ENCODE data around the gene LRATD1.

- TF ChIP-seq NR2C2 (IDR thresholded peaks at IDR 0.05; ENCODE audit: borderline replicate concordance, control insufficient read depth, insufficient read length, low read depth) (no peak), POLR2AphosphoS5 (IDR thresholded peaks at IDR 0.05; ENCODE audit: low read length) (no peak), ATF2 (IDR thresholded peaks at IDR 0.05; ENCODE audit: low read length) (no peak), MAX (IDR thresholded peaks at IDR 0.05; ENCODE audit: low read depth, low read length) (no peak), POLR2A (IDR thresholded peaks at IDR 0.05; ENCODE audit: low read depth, low read length) (no peak), RCOR1 (conservative IDR thresholded peaks at IDR 0.05; ENCODE audit: low read depth, low read length) (no peak), BRCA1 (IDR thresholded peaks at IDR 0.05; ENCODE audit: low read depth, low read length) (no peak)
These were observed 2.9 kb downstream of the LRATD1 start for GRCh38 chr2:14635391-14635871.
